HCT116 (cell line): ENCODE results near the gene THSD7B. TPM values are rescaled to one million over a fixed set of nuclear protein-coding genes. Genes with fewer than 3 reads are reported as not detected.

Experiments used
- ATAC-seq: fragments of 200-7000 bp; cut with Tn5 transposase; 2 replicates; pipeline ENCODE4 v1.9.1; 2020; ENCODE audit warnings: mild to moderate bottlenecking, moderate library complexity
- BruUV-seq: library from RNA; stranded (reverse); fragments of 400-500 nt; replicated peaks from 2 replicates; lab custom pipeline; 2021; lab: Mats Ljungman, UMichigan
- CTCF ChIA-PET: fragments of 300-600 bp; sonication (Branson Sonifier 250); formaldehyde crosslinking; loops from one replicate; lab custom pipeline; 2021; ENCODE audit warnings: antibody characterized with exemption; lab: Charles Lee
- POLR2A ChIA-PET: fragments of 300-600, 350-600 bp; sonication (Branson Sonifier 250); formaldehyde crosslinking; loops from one replicate; lab custom pipeline; 2021; ENCODE audit warnings: antibody characterized with exemption; lab: Charles Lee
- RAD21 ChIA-PET, 2 experiments: fragments of 300-600 bp; sonication (Branson Sonifier 250); formaldehyde crosslinking; loops; one replicate each; lab custom pipeline; 2023; ENCODE audit warnings: low total read pairs in 2 of 2; ENCODE audit not compliant: uncharacterized antibody in 2 of 2, unreplicated experiment in 2 of 2, low non-redundant PET in 1 of 2; lab: Charles Lee
- DNase-seq: peaks from one replicate; pipeline ENCODE4 v3.0.0-alpha.2; 2010; ENCODE audit warnings: low read depth, low spot score
- H2AFZ ChIP-seq: fragments of 200-600 bp; shearing (Covaris generic), sonication (generic); 2 replicates; pipeline ENCODE4 v1.6.1; 2017; ENCODE audit warnings: low read depth, mixed run types, mixed read lengths, antibody characterized with exemption, low read length; ENCODE audit not compliant: poor library complexity, severe bottlenecking
- H3K27ac ChIP-seq: 2 replicates; pipeline ENCODE4 v1.5.1; 2012; ENCODE audit warnings: low read depth, low read length
- H3K27me3 ChIP-seq: fragments of 200-600 bp; sonication (generic); 2 replicates; pipeline ENCODE4 v1.6.1; 2016; ENCODE audit warnings: mixed run types, low read length, mixed read lengths; ENCODE audit not compliant: insufficient read depth
- H3K36me3 ChIP-seq, 2 experiments: fragments of 200-500 bp in 1 of 2; fragments of 200-600 bp in 1 of 2; sonication (Bioruptor generic) in 1 of 2; sonication (generic) in 1 of 2; 2 replicates each; pipeline versions ENCODE4 v1.5.1 to v1.6.1; 2014 to 2016; ENCODE audit warnings: low read length in 2 of 2, inconsistent platforms in 1 of 2, mixed read lengths in 1 of 2, mixed run types in 1 of 2; ENCODE audit not compliant: insufficient read depth in 2 of 2, control insufficient read depth in 1 of 2
- H3K4me1 ChIP-seq, 2 experiments: fragments of 200-600 bp in 1 of 2; sonication (generic) in 1 of 2; 2 replicates each; pipeline versions ENCODE4 v1.5.1 to v1.6.1; 2012 to 2017; ENCODE audit warnings: low read length in 2 of 2, inconsistent platforms in 1 of 2, mild to moderate bottlenecking in 1 of 2, mixed read lengths in 1 of 2, mixed run types in 1 of 2, moderate library complexity in 1 of 2; ENCODE audit not compliant: insufficient read depth in 2 of 2, control insufficient read depth in 1 of 2
- H3K4me2 ChIP-seq: fragments of 200-600 bp; sonication (generic); 2 replicates; pipeline ENCODE4 v1.6.1; 2017; ENCODE audit warnings: mixed run types, low read length, mixed read lengths
- H3K4me3 ChIP-seq, 2 experiments: fragments of 200-600 bp in 1 of 2; sonication (generic) in 1 of 2; replicated peaks in 1 of 2; 2 replicates each; pipeline ENCODE4 v1.5.1; 2011 to 2016; ENCODE audit warnings: low read length in 2 of 2, control low read depth in 1 of 2, low read depth in 1 of 2, mild to moderate bottlenecking in 1 of 2, mixed read lengths in 1 of 2, mixed run types in 1 of 2
- H3K79me2 ChIP-seq: fragments of 200-600 bp; sonication (generic); 2 replicates; pipeline ENCODE4 v1.6.1; 2017; ENCODE audit warnings: mild to moderate bottlenecking, mixed run types, low read length, moderate library complexity, mixed read lengths; ENCODE audit not compliant: insufficient read depth
- H3K9ac ChIP-seq: fragments of 200-600 bp; sonication (generic); 2 replicates; pipeline ENCODE4 v1.6.1; 2016; ENCODE audit warnings: low read length, mixed read lengths
- H3K9me2 ChIP-seq: fragments of 200-600 bp; sonication (generic), shearing (Covaris generic); 2 replicates; pipeline ENCODE4 v1.6.1; 2017; ENCODE audit warnings: mixed run types, mild to moderate bottlenecking, moderate library complexity; ENCODE audit not compliant: insufficient read depth
- H3K9me3 ChIP-seq, 2 experiments: fragments of 200-500 bp in 1 of 2; fragments of 200-600 bp in 1 of 2; sonication (Bioruptor generic) in 1 of 2; sonication (generic) in 1 of 2; 2 replicates each; pipeline ENCODE4 v1.6.1; 2014 to 2017; ENCODE audit warnings: low read length in 2 of 2, mixed read lengths in 2 of 2, inconsistent platforms in 1 of 2, low read depth in 1 of 2, mild to moderate bottlenecking in 1 of 2, mixed run types in 1 of 2, moderate library complexity in 1 of 2; ENCODE audit not compliant: control insufficient read depth in 1 of 2, insufficient read depth in 1 of 2
- H4K20me1 ChIP-seq: fragments of 200-600 bp; sonication (generic), shearing (Covaris generic); 2 replicates; pipeline ENCODE4 v1.6.1; 2017; ENCODE audit warnings: mixed run types, mild to moderate bottlenecking, moderate library complexity; ENCODE audit not compliant: insufficient read depth
- CBX3 ChIP-seq: IDR thresholded peaks from 2 replicates; pipeline ENCODE4 v1.6.1; 2012; ENCODE audit warnings: low read depth
- EZH2 ChIP-seq: fragments of 200-600 bp; sonication (generic); IDR thresholded peaks from 2 replicates; pipeline ENCODE4 v1.6.1; 2017; ENCODE audit warnings: antibody characterized with exemption, mixed run types
- EZH2phosphoT487 ChIP-seq: fragments of 200-600 bp; IDR thresholded peaks from 2 replicates; pipeline ENCODE4 v1.6.1; 2018; ENCODE audit warnings: antibody characterized with exemption, borderline replicate concordance
- FOSL1 ChIP-seq: IDR thresholded peaks from 2 replicates; pipeline ENCODE4 v1.6.1; 2012; ENCODE audit warnings: low read depth
- JUND ChIP-seq: IDR thresholded peaks from 2 replicates; pipeline ENCODE4 v1.6.1; 2012
- POLR2A ChIP-seq: IDR thresholded peaks from 2 replicates; pipeline ENCODE4 v1.7.0; 2011; ENCODE audit warnings: borderline replicate concordance; ENCODE audit not compliant: insufficient read depth, insufficient read length; ENCODE audit errors: extremely low read depth
- RAD21 ChIP-seq: IDR thresholded peaks from 2 replicates; pipeline ENCODE4 v1.6.1; 2012; ENCODE audit warnings: low read depth, mild to moderate bottlenecking
- SIN3A ChIP-seq: IDR thresholded peaks from 2 replicates; pipeline ENCODE4 v1.6.1; 2012; ENCODE audit warnings: low read depth
- SRF ChIP-seq: IDR thresholded peaks from 2 replicates; pipeline ENCODE4 v1.6.1; 2012; ENCODE audit warnings: low read depth
- YY1 ChIP-seq: IDR thresholded peaks from 2 replicates; pipeline ENCODE4 v1.6.1; 2011; ENCODE audit warnings: low read length, low read depth, moderate library complexity, mild to moderate bottlenecking; ENCODE audit not compliant: insufficient replicate concordance; ENCODE audit errors: extremely low read depth
- ZNF274 ChIP-seq: fragments of 200-500 bp; sonication (Bioruptor generic); IDR thresholded peaks from 2 replicates; pipeline ENCODE4 v1.6.1; 2014; ENCODE audit warnings: mild to moderate bottlenecking, low read depth, low read length, inconsistent platforms
- intact Hi-C: fragments of 100-400 bp; cut with micrococcal nuclease; formaldehyde crosslinking; loops from 2 replicates; pipeline ENCODE4 v1.10.0; 2022
- total RNA-seq: library from RNA; stranded (reverse); gene quantifications from one replicate; pipeline ENCODE4 v1.2.1, GENCODE V29; 2021; ENCODE audit not compliant: unreplicated experiment
- TF ChIP-seq, protein P1 (sequence below), 3 experiments: fragments of 200-600 bp in 1 of 3; sonication (generic) in 1 of 3; IDR thresholded peaks in 2 of 3; conservative IDR thresholded peaks in 1 of 3; 2 replicates each; pipeline ENCODE4 v1.5.1; 2012 to 2017; ENCODE audit warnings: low read depth in 2 of 3, low read length in 2 of 3, antibody characterized with exemption in 1 of 3, borderline replicate concordance in 1 of 3, control low read depth in 1 of 3, mild to moderate bottlenecking in 1 of 3, mixed read lengths in 1 of 3, mixed run types in 1 of 3, moderate library complexity in 1 of 3; ENCODE audit not compliant: insufficient read depth in 1 of 3
- TF ChIP-seq, protein P2 (sequence below): IDR thresholded peaks from 2 replicates; pipeline ENCODE4 v1.6.1; 2012
- TF ChIP-seq, protein P3 (sequence below): IDR thresholded peaks from 2 replicates; pipeline ENCODE4 v1.6.1; 2012
- TF ChIP-seq, protein P4 (sequence below): IDR thresholded peaks from 2 replicates; pipeline ENCODE4 v1.6.1; 2012; ENCODE audit warnings: low read depth
- TF ChIP-seq, protein P5 (sequence below): IDR thresholded peaks from 2 replicates; pipeline ENCODE4 v1.6.1; 2011; ENCODE audit warnings: mild to moderate bottlenecking, low read length, moderate library complexity; ENCODE audit not compliant: insufficient replicate concordance; ENCODE audit errors: extremely low read depth

The THSD7B gene
- total RNA-seq, 1 experiment from 2014 or later = not detected

DNA sequence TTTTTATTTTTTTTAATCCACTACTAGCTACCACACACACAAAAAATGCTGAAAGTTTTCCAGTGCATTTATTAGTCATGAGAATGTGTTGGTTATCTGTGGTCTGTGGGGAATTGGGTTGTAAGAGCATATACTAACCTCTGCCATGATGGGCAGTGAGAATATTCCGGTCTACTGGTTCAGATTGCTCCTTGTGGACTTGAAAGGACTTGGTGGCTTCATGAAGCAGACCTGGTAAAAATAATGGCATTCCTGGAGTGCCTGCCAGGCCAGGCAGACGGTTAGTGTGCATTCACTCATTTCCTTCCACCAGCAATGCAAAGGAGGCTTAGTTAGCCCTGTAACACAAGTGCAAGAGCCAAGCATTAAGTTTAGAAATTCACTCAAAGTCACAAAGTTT is 150.8 kb downstream of the THSD7B start:
- Histone ChIP-seq H3K36me3 (no peaks in the 10 kb centered on the region), H4K20me1 (no peaks in the 10 kb centered on the region), H3K4me3 (no peak overlapping the region), H3K4me2 (no peak overlapping the region), H3K9ac (no peak overlapping the region), H3K27ac (no peak overlapping the region), H3K9me3 (peaks cover 0 to 5% of the 10 kb centered on the region in 2 experiments; a peak in 2 of 4 replicates), H3K4me1 (no peaks in the 10 kb centered on the region), H2AFZ (no peak overlapping the region), H3K9me2 (no peaks in the 10 kb centered on the region), H3K27me3 (no peaks in the 10 kb centered on the region), H3K79me2 (no peaks in the 10 kb centered on the region)
- intact Hi-C loops = no loop called here
- CTCF ChIA-PET = no interaction called here
- ATAC-seq (no peak), DNase-seq (no peak)
- TF ChIP-seq SRF (no peak), FOSL1 (no peak), SIN3A (no peak), RAD21 (no peak), POLR2A (no peak), ZNF274 (no peak), JUND (no peak), CBX3 (no peak), EZH2 (no peak), EZH2phosphoT487 (no peak), YY1 (no peak)
- TF ChIP-seq, protein P1, sequence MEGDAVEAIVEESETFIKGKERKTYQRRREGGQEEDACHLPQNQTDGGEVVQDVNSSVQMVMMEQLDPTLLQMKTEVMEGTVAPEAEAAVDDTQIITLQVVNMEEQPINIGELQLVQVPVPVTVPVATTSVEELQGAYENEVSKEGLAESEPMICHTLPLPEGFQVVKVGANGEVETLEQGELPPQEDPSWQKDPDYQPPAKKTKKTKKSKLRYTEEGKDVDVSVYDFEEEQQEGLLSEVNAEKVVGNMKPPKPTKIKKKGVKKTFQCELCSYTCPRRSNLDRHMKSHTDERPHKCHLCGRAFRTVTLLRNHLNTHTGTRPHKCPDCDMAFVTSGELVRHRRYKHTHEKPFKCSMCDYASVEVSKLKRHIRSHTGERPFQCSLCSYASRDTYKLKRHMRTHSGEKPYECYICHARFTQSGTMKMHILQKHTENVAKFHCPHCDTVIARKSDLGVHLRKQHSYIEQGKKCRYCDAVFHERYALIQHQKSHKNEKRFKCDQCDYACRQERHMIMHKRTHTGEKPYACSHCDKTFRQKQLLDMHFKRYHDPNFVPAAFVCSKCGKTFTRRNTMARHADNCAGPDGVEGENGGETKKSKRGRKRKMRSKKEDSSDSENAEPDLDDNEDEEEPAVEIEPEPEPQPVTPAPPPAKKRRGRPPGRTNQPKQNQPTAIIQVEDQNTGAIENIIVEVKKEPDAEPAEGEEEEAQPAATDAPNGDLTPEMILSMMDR (IDR thresholded peaks at IDR 0.05 in 2 of 3, conservative IDR thresholded peaks at IDR 0.05 in 1 of 3; ENCODE audit: borderline replicate concordance in 1 of 3, insufficient read depth in 1 of 3, low read depth in 2 of 3, low read length in 2 of 3) = no peak
- TF ChIP-seq, protein P2, sequence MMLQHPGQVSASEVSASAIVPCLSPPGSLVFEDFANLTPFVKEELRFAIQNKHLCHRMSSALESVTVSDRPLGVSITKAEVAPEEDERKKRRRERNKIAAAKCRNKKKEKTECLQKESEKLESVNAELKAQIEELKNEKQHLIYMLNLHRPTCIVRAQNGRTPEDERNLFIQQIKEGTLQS = no peak
- TF ChIP-seq, protein P3, sequence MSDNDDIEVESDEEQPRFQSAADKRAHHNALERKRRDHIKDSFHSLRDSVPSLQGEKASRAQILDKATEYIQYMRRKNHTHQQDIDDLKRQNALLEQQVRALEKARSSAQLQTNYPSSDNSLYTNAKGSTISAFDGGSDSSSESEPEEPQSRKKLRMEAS = no peak
- TF ChIP-seq, protein P4, sequence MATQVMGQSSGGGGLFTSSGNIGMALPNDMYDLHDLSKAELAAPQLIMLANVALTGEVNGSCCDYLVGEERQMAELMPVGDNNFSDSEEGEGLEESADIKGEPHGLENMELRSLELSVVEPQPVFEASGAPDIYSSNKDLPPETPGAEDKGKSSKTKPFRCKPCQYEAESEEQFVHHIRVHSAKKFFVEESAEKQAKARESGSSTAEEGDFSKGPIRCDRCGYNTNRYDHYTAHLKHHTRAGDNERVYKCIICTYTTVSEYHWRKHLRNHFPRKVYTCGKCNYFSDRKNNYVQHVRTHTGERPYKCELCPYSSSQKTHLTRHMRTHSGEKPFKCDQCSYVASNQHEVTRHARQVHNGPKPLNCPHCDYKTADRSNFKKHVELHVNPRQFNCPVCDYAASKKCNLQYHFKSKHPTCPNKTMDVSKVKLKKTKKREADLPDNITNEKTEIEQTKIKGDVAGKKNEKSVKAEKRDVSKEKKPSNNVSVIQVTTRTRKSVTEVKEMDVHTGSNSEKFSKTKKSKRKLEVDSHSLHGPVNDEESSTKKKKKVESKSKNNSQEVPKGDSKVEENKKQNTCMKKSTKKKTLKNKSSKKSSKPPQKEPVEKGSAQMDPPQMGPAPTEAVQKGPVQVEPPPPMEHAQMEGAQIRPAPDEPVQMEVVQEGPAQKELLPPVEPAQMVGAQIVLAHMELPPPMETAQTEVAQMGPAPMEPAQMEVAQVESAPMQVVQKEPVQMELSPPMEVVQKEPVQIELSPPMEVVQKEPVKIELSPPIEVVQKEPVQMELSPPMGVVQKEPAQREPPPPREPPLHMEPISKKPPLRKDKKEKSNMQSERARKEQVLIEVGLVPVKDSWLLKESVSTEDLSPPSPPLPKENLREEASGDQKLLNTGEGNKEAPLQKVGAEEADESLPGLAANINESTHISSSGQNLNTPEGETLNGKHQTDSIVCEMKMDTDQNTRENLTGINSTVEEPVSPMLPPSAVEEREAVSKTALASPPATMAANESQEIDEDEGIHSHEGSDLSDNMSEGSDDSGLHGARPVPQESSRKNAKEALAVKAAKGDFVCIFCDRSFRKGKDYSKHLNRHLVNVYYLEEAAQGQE = no peak
- TF ChIP-seq, protein P5, sequence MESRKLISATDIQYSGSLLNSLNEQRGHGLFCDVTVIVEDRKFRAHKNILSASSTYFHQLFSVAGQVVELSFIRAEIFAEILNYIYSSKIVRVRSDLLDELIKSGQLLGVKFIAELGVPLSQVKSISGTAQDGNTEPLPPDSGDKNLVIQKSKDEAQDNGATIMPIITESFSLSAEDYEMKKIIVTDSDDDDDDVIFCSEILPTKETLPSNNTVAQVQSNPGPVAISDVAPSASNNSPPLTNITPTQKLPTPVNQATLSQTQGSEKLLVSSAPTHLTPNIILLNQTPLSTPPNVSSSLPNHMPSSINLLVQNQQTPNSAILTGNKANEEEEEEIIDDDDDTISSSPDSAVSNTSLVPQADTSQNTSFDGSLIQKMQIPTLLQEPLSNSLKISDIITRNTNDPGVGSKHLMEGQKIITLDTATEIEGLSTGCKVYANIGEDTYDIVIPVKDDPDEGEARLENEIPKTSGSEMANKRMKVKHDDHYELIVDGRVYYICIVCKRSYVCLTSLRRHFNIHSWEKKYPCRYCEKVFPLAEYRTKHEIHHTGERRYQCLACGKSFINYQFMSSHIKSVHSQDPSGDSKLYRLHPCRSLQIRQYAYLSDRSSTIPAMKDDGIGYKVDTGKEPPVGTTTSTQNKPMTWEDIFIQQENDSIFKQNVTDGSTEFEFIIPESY = no peak
- RAD21 ChIA-PET = no interaction called here
- POLR2A ChIA-PET = no interaction called here
- BruUV-seq = no TSS peak
